GM23338 (cell line): ENCODE data around the gene FNDC3A. TPM values are rescaled to one million over a fixed set of nuclear protein-coding genes. Genes with fewer than 3 reads are reported as not detected.

Experiments used
- ATAC-seq: fragments of 200-7000 bp; cut with Tn5 transposase; 3 replicates; pipeline ENCODE4 v1.9.1; 2020
- DNase-seq: peaks from one replicate; pipeline ENCODE4 v3.0.0-alpha.2; 2015; ENCODE audit warnings: low spot score
- H2AFZ ChIP-seq: fragments of 200-600 bp; sonication (generic); 2 replicates; pipeline ENCODE4 v1.8.0; 2016; ENCODE audit warnings: antibody characterized with exemption, mild to moderate bottlenecking, moderate library complexity
- H3F3A ChIP-seq: fragments of 200-600 bp; sonication (generic); replicated peaks from 2 replicates; pipeline ENCODE4 v1.8.0; 2017; ENCODE audit warnings: antibody characterized with exemption, mixed run types, low read depth
- H3K27ac ChIP-seq: fragments of 200-600 bp; sonication (generic); 2 replicates; pipeline ENCODE4 v1.6.1; 2016; ENCODE audit warnings: low read depth
- H3K27me3 ChIP-seq: fragments of 200-600 bp; sonication (generic); 2 replicates; pipeline ENCODE4 v1.8.0; 2016; ENCODE audit warnings: mild to moderate bottlenecking, mixed run types, moderate library complexity; ENCODE audit not compliant: insufficient read depth
- H3K36me3 ChIP-seq: fragments of 200-600 bp; sonication (generic); 2 replicates; pipeline ENCODE4 v1.8.0; 2016; ENCODE audit warnings: mild to moderate bottlenecking; ENCODE audit not compliant: insufficient read depth
- H3K4me1 ChIP-seq: fragments of 200-600 bp; sonication (generic); 2 replicates; pipeline ENCODE4 v1.8.0; 2016; ENCODE audit warnings: mild to moderate bottlenecking, moderate library complexity; ENCODE audit not compliant: insufficient read depth
- H3K4me2 ChIP-seq: fragments of 200-600 bp; sonication (generic); 2 replicates; pipeline ENCODE4 v1.7.1; 2017; ENCODE audit warnings: mixed run types
- H3K4me3 ChIP-seq: fragments of 200-600 bp; sonication (generic); 2 replicates; pipeline ENCODE4 v1.6.1; 2016; ENCODE audit warnings: mixed run types
- H3K79me2 ChIP-seq: fragments of 200-600 bp; sonication (generic); replicated peaks from 2 replicates; pipeline ENCODE4 v1.8.0; 2017; ENCODE audit warnings: mild to moderate bottlenecking; ENCODE audit not compliant: insufficient read depth
- H3K9me2 ChIP-seq: fragments of 200-600 bp; sonication (generic); 2 replicates; pipeline ENCODE4 v1.8.0; 2017; ENCODE audit not compliant: insufficient read depth
- H4K20me1 ChIP-seq: fragments of 200-600 bp; sonication (generic); replicated peaks from 2 replicates; pipeline ENCODE4 v1.8.0; 2017; ENCODE audit warnings: mild to moderate bottlenecking; ENCODE audit not compliant: insufficient read depth
- H3K27ac Mint-ChIP-seq: 2 replicates; pipeline ENCODE4 v1.8.0; 2020; ENCODE audit warnings: inconsistent platforms, mild to moderate bottlenecking, moderate library complexity, mixed read lengths
- H3K27me3 Mint-ChIP-seq: 3 replicates; pipeline ENCODE4 v1.8.0; 2022; ENCODE audit warnings: low read depth, mild to moderate bottlenecking, moderate library complexity, mixed read lengths, inconsistent platforms; ENCODE audit not compliant: insufficient read depth, poor library complexity
- H3K36me3 Mint-ChIP-seq: 3 replicates; pipeline ENCODE4 v1.8.0; 2021; ENCODE audit warnings: low read depth, mild to moderate bottlenecking, inconsistent platforms, moderate library complexity, mixed read lengths
- H3K4me1 Mint-ChIP-seq: 3 replicates; pipeline ENCODE4 v1.8.0; 2020; ENCODE audit warnings: mild to moderate bottlenecking, inconsistent platforms, mixed read lengths
- H3K4me3 Mint-ChIP-seq: 3 replicates; pipeline ENCODE4 v1.8.0; 2021; ENCODE audit warnings: moderate library complexity, mild to moderate bottlenecking, inconsistent platforms, mixed read lengths
- H3K9me3 Mint-ChIP-seq: 3 replicates; pipeline ENCODE4 v1.8.0; 2020; ENCODE audit warnings: moderate library complexity, mild to moderate bottlenecking, inconsistent platforms, mixed read lengths
- CREB1 ChIP-seq: fragments of 250-450 bp; sonication (Bioruptor Pico); IDR thresholded peaks from 2 replicates; pipeline ENCODE4 v1.5.0; 2020; ENCODE audit warnings: low read depth, mild to moderate bottlenecking, moderate library complexity
- CTCF ChIP-seq, 2 experiments: fragments of 200-600 bp in 1 of 2; sonication (generic) in 1 of 2; conservative IDR thresholded peaks; 2 replicates each; pipeline versions ENCODE4 v1.5.1 to v1.6.1; 2016 to 2017; ENCODE audit warnings: antibody characterized with exemption in 2 of 2, low read depth in 2 of 2, mild to moderate bottlenecking in 2 of 2, moderate library complexity in 1 of 2
- ETS1 ChIP-seq: IDR thresholded peaks from 2 replicates; pipeline ENCODE4 v1.6.1; 2016; ENCODE audit warnings: antibody characterized with exemption
- EZH2 ChIP-seq: fragments of 200-600 bp; sonication (generic); IDR thresholded peaks from one replicate; pipeline ENCODE4 v1.8.0; 2017; ENCODE audit warnings: antibody characterized with exemption, mild to moderate bottlenecking, low read depth; ENCODE audit not compliant: unreplicated experiment
- EZH2phosphoT487 ChIP-seq: fragments of 200-600 bp; sonication (generic); IDR thresholded peaks from one replicate; pipeline ENCODE4 v1.8.1; 2018; ENCODE audit warnings: antibody characterized with exemption; ENCODE audit not compliant: unreplicated experiment
- JUNB ChIP-seq: IDR thresholded peaks from one replicate; pipeline ENCODE4 v1.6.1; 2016; ENCODE audit warnings: antibody characterized with exemption; ENCODE audit not compliant: unreplicated experiment
- NANOG ChIP-seq: IDR thresholded peaks from 2 replicates; pipeline ENCODE4 v1.6.1; 2016; ENCODE audit warnings: antibody characterized with exemption, borderline replicate concordance
- POLR2AphosphoS5 ChIP-seq: IDR thresholded peaks from 2 replicates; pipeline ENCODE4 v1.6.1; 2016; ENCODE audit warnings: antibody characterized with exemption, low read depth
- REST ChIP-seq: IDR thresholded peaks from one replicate; pipeline ENCODE4 v1.6.1; 2018; ENCODE audit warnings: antibody characterized with exemption; ENCODE audit not compliant: unreplicated experiment
- STAT1 ChIP-seq: IDR thresholded peaks from one replicate; pipeline ENCODE4 v1.6.1; 2016; ENCODE audit warnings: antibody characterized with exemption; ENCODE audit not compliant: unreplicated experiment
- ZNF114 ChIP-seq: fragments of 250-450 bp; sonication (Bioruptor Pico); IDR thresholded peaks from 2 replicates; pipeline ENCODE4 v1.5.0; 2020; ENCODE audit warnings: mild to moderate bottlenecking, moderate library complexity
- ZNF331 ChIP-seq: fragments of 250-450 bp; sonication (Bioruptor Pico); IDR thresholded peaks from 2 replicates; pipeline ENCODE4 v1.5.0; 2020; ENCODE audit warnings: low read depth, mild to moderate bottlenecking, moderate library complexity
- ZNF462 ChIP-seq: fragments of 250-450 bp; sonication (Bioruptor Pico); IDR thresholded peaks from 2 replicates; pipeline ENCODE4 v1.5.0; 2020; ENCODE audit warnings: mild to moderate bottlenecking, moderate library complexity
- polyA plus RNA-seq: library from polyadenylated mRNA; unstranded; fragments of >200 nt; fragmentation: Nextera tagmentation; extraction: Ambion mirVana; gene quantifications from 2 replicates; pipeline ENCODE4 v1.2.1, GENCODE V29; 2016
- total RNA-seq: library from RNA; depleted of rRNA; stranded (reverse); fragments of >200 nt; shearing (Covaris generic); gene quantifications from 2 replicates; pipeline ENCODE4 v1.2.3, GENCODE V29; 2014

FNDC3A gene
- total and polyA plus RNA-seq, 2 experiments from 2014 or later = 10.3 to 31.1 TPM

- Mint-ChIP-seq H3K36me3 (no peaks in the 10 kb centered on the region), H3K9me3 (no peaks in the 10 kb centered on the region), H3K27ac (no peak overlapping the region), H3K27me3 (peaks cover 4% of the 10 kb centered on the region), H3K4me1 (no peaks in the 10 kb centered on the region), H3K4me3 (no peak overlapping the region)
- no peak for TF ChIP-seq ZNF462 (CRISPR knock-in tag)
- no peak for TF ChIP-seq NANOG
- TF ChIP-seq EZH2phosphoT487 = no peak
- TF ChIP-seq CTCF (conservative IDR thresholded peaks at IDR 0.05; ENCODE audit: low read depth in 2 of 2) = no peak
- TF ChIP-seq POLR2AphosphoS5 = no peak
- TF ChIP-seq REST = no peak
- TF ChIP-seq JUNB = no peak
- no peak for TF ChIP-seq STAT1
- TF ChIP-seq ZNF331 (CRISPR knock-in tag) = no peak
- no peak for TF ChIP-seq EZH2
- no peak for TF ChIP-seq CREB1
- TF ChIP-seq ZNF114 (CRISPR knock-in tag) = no peak
- no peak for TF ChIP-seq ETS1
- no peaks in the 10 kb centered on the region for H3K79me2 ChIP-seq
- no peaks in the 10 kb centered on the region for H3F3A ChIP-seq
- no peaks in the 10 kb centered on the region for H4K20me1 ChIP-seq
- H3K4me2 ChIP-seq = no peak overlapping the region
- H3K4me1 ChIP-seq = no peaks in the 10 kb centered on the region
- no peak overlapping the region for H3K27ac ChIP-seq
- no peaks in the 10 kb centered on the region for H3K36me3 ChIP-seq
- no peak overlapping the region for H2AFZ ChIP-seq
- DNase-seq = no peak
- H3K27me3 ChIP-seq = no peaks in the 10 kb centered on the region
- H3K9me2 ChIP-seq = no peaks in the 10 kb centered on the region
- ATAC-seq = no peak
- no peak overlapping the region for H3K4me3 ChIP-seq
Measured at GRCh38 chr13:49234741-49235140, 259.0 kb downstream of the FNDC3A start.
